GM19238 (cell line): Measurements from ENCODE around the gene NINJ1.
A peak's percentile ranks its signal among the peaks of the same experiment; 100 is the strongest.
"Not testable (repeated sequence)": the region's sequence is repeated elsewhere in the genome, so short reads cannot be mapped to it uniquely, and the experiment has no call there.

Experiments
- DNase-seq: peaks from one replicate; pipeline ENCODE4 v3.0.0; 2011; ENCODE audit warnings: low spot score; ENCODE audit not compliant: insufficient read length

Gene NINJ1

DNA sequence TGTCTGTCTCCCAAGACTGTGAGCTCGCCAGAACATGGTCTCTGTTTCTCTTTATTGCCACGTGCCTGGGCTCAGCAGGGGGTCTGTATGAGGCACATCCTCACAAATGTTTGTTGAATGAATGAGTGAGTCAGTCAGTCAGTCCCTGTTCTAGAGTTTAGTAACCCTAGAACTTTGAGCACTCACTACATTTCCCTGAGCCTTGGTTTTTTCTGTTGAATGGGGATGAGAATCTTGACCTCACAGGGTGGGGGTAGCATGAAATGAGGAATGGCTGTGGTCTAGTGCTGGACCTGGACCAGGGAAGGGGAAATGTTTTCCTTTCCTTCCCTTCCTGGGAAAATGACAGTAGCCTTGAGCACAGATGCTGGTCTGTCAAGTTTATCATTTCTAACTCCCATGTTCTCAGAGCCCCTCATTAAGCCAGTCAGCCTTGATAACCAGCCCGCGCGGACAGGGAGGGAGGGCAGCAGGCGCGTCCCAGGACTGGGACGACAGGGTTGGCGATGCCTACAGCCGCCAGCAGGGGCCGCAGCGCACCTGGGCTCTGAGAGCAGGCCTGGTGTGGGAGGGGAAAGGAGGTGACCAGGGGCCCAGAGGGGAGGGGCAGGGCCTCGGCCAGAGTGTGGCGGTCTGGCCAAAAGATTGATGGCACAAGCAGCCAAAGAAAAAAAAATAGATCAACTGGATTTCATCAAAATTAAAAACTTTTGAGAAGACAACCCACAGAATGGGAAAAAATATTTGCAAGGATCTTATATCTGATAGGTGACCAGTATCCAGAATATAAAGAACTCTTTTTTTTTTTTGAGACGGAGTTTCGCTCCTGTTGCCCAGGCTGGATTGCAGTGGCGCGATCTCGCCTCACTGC, 25.8 kb upstream of the NINJ1 start:
- peak; percentile 85 for DNase-seq

DNA sequence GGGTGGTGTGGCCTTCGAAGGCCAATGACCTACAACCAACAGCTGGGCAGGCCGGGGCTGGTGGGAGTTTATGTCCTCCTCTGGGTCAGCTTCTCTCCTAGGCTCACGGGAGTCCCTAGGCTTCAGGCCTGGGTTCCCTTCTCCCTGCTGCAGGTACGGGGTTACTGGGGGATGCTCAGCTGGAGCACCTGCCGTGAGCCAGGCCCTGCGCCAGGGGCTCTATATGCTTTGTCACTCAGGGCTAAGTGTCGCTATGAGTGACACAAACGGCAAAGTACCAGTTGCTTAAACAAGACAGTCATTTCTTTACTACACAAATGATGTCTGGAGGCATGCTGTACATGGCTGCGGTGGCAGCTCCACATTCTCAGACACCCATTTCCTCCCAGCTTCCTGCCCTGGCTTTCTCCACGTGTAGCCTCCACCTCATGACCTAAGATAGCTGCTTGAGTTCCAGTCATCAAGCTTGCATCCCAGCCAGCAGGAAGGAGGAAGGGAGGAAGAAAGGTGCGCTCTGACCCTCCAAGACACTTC, 22.5 kb upstream of the NINJ1 start:
- no peak for DNase-seq

DNA sequence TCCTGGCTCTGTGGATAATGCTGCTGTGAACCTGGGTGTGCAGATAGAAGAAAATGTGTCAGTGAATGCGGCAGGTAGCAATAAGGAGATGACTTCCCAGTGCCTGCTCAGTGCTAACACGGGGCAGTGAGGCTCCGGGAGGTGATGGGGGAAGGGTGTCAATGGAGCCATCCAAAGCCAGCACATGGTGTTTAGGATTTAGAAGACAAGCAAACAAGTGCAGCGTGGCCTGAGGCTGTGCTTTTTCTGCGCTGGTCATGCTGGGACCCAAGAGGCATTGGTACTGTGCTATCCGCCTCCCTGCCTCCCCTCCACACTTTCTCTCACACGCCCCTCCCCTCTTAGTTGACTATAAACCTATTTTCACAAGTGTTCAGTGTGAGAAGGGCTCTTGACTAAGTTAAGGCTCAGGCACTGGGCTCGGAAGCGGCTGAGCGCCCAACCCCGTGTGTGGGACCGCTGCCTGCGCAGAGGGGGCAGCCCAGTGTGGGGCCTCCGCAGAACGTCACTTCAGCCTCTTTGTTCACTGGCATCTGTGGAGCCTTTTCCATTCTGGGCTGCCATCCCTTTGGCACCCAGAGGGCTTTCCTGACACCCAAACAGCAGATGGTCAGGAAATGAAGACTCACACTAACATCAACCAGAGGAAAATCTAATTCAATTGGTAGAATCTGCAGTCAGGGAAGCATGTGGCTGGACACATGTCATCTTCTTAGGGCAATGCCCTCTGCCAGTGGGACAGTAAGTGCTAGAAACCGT, 21.8 kb upstream of the NINJ1 start:
- no peak for DNase-seq

DNA sequence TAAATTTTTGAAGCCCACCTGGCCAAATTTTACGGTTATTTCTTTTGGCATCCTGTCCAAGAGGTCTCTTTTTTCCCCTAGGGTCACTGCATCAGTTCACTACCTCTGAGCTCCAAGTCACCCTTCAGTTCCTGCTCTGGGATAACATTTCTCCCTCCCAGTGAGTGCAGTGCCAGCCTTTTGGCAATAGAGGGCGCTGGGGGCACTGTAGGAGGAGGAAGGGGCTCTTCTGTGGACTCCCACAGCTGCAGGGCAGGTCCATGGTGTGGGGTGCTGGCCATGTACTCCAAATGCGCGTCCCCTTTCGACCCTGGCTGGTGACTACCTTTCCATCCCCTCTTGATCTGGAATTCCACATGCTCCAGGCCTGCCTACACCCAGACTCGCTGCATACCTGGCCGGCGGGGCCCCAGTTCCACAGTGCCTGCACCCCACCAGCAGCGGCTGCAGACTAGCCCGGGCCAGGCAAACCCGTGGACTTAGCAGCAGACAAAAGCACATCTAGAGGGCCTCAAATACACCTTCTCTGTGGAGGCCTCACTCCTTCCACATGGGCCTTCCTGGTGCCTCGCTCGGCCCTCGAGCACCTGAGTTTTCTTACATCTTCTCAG, 20.3 kb upstream of the NINJ1 start:
- DNase-seq = no peak

DNA sequence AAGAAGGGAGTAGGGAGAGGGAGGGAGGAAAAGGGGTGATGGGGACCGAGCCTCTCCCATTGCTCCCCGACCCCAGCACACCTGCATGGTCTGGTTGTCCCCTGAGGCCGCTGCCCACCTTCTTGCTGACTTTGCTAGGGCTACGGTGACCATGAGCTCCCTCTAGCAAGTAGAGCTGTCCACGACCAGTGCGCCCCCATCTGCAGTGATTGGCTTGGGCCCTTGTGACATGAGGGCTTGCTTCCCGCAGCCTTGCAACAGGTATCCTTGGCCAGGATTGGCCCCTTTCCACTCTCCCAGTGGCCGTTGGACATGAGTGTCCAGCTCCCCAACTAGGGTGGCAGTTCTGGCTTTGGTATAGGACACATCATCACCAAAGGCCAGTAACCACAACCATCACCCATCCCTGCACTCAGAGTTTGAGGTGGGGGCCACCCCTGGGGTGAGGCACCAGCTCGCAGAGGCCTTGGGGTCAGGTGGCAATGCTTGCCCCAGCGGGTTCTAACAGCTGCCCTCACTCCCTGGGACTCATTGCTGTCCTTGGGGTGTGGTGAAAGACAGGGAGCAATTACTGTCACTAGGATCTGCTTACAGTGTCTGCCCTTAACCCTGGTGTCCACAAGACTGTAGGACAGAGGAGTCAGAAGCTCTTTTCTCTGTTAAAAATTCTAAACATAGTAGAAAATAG, 17.2 kb upstream of the NINJ1 start:
- DNase-seq = no peak

DNA sequence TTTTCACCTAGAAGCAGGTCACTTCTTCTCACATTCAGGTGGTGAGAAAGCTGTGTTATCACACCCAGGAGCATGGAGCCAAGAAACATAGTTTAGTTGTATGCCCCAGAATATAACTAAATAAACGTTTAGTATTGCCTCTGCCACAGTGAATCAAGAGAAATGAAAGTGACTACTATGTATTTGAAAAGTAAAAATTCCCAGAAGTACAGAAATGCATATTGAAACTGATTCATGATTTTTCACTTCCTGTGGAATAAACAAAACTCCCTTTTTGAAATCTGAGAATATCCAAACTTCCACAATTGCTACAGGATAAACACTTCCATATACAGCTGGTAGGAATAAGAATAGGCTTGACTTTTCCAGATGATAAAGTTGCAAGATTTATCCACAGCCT, 15.3 kb upstream of the NINJ1 start:
- DNase-seq = no peak

DNA sequence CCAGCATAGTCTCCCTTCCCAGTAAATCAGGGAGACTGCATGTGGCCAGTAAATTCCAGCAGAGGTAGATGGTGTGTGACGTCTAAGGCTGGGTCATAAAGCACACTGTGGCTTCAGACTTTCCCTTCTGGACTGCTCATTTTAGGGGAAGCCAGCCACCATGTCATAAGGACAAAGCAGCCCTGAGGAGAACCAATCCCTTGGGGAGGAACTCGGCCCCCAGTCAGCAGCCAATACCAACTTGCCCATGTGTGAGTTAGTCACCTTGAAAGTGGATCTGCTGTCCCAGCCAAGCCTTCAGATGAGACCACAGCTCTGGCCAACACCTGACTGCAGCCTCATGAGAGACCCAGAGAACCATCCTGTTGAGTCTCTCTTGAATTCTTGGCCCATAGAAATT, 14.7 kb upstream of the NINJ1 start:
- no peak for DNase-seq

DNA sequence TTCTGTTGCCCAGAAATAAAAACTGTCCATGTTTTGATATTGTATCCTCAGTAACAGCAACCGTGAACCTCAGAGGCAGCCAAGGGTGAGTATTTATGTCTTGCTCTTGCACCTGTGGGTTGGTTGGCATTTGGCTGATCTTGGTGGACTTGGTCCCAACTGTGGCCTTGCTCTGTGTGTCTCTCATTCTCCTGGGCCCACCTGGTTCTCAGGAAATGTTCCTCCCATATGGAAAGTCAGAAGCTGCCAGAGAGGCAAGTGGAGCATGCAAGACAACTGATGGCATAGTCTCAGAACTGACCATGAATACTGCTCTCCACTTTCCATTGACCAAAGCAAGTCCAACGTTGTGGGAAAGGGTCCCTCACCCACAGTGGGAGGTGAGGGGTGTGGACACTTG, 13.6 kb upstream of the NINJ1 start:
- no peak for DNase-seq

DNA sequence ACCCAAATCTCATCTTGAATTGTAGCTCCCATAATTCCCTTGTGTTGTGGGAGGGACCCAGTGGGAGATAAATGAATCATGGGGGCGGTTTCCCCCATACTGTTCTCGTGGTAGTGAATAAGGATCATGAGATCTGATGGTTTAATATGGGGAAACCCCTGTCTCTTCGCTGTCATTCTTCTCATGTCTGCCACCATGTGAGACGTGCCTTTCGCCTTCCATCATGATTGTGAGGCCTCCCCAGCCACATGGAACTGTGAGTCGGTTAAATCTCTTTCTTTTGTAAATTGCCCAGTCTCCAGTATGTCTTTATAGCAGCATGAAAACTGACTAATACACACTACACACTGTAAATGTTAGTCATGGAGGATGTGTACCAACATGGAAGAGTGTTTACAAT, 12.6 kb upstream of the NINJ1 start:
- DNase-seq = not testable (repeated sequence)

DNA sequence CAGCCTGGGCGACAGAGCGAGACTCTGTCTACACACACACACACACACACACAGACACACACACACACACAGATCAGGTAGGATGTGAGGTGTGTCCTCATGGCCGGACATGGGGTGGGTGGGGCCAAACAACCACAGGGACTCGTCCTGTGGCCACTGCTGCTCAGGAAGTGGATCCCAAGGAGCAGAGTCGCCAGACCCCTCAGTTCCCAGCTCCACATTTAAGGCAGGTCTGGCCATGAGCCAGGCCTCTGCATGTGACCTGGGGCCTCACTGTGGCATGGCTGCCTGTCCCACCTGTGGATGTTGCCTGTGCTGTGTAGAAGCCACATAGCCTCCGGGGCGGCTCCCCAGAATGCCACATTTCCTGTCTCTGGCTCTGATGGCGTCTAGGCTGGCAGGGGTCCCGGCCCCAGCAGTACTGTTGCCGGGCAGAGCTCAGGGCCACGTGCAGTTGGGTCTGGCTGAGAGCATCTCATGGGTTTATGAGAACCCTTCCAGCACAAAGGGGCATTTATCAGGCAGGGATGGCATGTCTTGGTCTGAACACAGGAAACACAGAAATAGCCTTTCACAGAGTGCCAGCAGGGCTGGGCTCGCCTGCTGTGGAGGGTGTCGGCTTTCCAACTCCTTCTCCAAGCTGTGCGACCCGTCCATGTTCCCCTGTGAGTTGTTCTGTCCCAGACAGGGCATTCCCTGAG, 9.9 kb upstream of the NINJ1 start:
- no peak for DNase-seq

DNA sequence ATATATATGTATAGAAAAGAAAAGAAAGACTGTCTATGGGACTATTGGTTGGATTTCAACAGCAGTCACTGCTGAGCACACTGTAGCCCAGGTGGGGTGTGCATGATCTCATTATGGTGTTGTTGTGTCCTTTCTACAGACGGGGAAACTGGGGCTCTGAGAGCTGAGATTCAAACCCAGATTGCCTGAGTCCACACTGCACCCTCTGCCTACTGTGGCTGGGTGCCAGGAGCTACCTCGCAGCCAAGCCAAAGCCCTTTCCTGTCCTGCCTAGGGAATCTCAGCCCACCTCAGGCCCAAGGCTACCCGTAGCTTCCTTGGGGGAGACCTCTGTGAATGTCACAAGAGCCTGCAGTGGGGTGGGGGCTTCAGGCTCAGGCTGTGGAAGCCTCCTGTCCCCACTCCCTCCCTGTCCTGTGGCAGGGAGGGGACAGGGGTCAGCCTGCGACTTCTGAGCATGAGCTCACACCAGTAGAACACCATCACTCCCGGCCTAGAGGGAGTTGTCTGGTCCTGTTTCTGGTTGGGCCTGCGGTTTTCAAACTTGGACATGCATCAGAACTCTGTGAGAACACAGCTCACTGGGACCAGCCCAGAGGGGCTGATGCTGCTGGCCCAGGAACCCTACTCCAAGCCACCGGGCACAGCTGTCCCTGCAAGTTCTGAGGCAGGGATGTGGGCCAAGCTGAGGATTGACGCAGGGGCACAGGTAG, 7.9 kb upstream of the NINJ1 start:
- no peak for DNase-seq

DNA sequence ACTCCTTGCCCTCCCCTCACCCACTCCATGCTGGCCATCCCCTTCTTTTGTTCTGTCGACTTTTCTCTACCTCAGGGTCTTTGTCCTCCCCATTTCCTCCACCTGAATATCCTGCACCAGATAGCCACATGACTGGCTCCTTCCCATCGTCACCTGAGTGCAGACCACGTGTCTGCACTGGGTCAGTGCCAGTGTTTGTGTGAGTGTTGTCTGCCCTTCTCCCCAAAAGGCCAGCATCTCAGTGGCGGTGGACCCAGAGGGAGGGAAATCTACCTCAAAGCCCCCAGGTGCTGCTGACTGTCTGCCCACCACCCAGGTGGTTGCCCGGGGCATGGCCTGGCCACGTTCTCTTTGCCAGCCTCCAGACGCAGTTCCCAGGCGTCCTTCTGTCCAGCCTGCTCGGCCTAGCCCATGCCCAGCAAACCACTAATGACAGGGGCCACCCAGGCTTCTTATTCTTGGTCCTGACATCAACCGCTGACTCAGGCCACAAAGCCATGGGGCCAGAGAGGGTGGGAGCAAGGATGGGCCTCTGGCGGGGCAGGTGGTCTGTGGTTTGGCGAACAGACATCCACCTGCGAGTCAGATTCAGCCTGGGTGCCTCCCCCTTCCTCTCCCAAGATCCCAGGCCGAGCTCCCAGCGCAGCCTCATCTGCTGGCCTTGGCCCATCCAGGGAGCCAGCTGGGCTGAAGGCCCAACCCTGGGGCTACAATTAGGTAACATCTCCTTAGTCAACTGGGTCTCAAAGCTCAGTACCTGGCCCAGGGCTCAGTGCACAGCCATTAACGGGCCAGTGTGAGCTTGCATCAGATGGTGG, 5.5 kb upstream of the NINJ1 start:
- no peak for DNase-seq

DNA sequence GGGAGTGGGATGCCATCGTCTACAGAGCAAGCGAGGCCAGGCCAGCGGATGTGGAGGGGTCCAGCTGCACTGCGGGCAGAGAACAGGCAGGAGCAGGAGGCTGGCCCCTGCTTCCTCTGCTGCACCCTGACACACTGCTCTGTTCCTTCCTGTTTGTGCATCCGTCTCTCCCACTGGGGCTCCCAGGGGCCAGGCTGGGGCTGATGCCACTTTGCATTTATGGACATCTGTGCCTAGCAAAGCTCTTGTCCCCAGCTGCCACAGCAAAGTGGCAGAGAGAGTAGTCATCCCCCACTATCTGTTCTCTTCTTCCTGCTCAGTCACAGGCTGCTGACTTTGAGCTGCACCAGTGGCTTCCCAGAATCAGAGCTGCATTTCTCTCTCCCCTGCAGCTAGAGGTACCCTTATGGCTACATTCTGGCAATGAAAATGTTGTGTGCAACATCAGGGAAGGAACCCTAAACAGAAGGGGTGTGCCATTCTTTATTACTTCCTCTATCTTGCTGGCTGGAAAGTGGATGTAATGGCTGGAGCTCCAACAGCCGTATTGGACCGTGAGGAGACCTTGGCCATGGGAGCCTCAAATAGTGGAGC, 4.2 kb upstream of the NINJ1 start:
- no peak for DNase-seq

DNA sequence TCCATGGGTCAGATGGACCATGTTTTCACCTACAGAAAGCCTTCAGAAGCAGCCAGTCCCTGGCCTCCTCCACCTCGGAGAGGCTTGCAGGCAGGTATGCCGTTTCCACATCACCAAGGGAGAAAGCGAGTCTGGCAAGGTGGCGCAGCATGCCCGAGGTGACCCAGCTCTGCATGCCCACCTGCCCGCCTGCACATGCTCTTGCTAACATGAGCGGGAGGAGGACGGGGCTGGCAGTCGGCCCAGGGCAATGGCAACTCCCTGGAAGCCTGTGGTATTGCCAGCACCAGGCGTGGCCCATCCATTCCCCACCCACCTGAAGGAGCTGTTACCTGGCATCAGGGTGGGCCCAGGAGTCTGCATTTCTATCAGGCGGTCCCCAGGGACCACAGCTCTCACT, 3.3 kb upstream of the NINJ1 start:
- DNase-seq = no peak

DNA sequence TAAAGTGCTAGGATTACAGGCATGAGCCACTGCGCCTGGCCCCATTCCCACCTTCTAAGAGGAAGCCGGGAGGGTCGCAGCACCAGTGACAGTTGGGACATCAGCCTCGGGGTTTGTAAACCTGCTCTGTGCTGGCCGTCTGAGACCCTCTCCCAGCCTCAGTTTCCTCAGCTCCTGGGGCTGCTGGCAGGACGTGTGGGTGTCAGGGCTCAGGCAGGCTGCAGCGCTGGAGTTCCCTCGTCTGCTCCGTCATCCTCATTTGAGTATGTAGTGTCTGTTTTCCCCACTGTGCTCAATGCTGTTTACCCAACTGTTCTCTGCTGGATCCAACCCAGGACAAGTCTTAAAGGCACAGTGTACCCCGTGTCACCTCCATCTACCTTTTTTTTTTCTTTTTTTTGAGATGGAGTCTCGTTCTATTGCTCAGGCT, 2.0 kb upstream of the NINJ1 start:
- no peak for DNase-seq

DNA sequence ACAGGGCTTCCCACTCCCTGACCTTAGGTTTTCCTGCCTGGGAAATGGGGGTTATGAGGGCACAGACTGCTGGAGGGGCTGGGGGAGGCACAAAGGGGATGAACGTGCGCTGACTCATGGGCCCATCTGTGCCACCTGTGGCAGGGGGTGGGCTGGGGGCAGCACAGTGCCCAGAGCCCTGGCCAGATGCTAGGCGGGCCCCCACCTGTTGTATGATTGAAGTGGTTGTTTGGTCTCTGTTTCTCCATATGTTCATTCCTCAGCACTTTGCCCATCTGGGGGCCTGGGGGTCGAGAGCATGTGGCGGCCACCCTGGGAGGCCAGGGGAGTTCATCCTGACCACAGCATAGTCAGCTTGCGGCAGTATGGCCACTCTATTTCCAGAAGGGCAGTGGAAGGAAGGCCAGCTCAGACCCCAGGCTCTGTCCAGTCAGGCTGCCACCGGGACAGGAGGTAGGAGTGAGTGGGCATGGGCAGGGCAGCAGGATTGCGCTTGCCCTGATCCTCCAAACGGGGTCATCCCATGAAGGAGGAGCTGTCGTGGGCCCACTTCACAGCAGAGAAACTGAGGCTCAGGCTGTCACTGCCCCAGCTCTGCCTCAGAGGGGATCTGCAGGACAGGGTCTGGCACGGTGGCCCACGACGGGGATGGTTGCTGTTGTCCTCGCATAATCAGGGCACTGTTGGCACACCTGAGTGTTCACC, 841 bp upstream of the NINJ1 start:
- DNase-seq = no peak

DNA sequence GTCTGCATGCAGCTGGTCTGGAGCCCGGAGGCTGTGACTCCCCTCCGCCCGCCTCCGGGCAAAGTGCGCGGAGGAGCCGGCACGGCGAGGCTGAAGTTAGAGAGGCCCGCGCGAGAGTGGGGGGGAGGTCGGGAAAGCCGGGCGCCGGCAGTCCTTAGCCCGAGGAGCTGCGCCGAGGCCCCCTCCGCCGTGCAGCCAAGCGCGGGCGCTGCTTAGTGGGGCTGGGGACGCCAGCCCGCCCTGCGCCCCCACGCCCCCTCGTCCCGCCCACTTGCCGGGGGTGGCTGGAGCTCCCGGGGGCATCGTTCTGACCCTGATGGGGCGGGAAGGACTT, 403 bp downstream of the NINJ1 start:
- DNase-seq = no peak

DNA sequence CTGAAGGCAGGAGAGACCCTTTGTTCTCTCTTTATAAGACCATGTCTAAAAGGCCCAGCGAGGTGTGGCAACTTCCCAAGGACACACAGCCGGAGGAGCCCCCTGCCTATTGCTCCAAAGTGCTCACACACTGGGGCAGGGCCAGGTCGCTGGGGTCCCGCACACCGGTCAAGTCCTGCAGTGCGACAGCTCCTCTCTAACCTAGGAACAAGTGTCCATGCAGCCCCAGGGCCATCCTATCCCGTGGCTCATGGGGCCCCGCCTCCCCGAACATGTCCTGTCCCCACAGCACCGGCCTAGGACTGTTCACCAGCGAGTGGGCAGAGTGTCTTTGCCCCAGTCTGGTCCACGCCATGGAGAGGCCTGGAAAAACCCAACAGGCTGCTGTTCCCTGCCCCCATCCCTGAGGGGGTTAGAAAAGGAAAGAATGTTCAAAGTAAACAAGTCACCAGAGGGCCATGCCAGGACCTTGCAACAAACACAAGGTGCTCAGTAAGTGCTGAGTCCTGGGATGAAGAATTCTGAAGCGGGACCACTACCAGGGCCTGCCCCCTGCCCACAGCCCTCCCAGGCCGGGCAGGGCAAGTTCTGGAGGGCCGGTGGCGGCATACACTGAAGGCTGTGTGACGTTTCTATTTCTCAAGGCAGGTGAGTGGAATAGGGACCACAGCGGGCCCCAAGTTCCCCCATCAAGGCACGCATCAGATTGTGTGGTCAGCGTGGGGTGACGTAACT, 938 bp downstream of the NINJ1 start:
- peak; percentile 64 for DNase-seq
